Fibroblast of skin of left biceps (primary cell): ENCODE results near the gene PRKAG2.
A peak's percentile ranks its signal among the peaks of the same experiment; 100 is the strongest.

Experiments used
- DNase-seq, 2 experiments: peaks; one replicate each; pipeline ENCODE4 v3.0.0-alpha.2; 2013; ENCODE audit warnings: low read depth in 2 of 2

PRKAG2 gene

DNA sequence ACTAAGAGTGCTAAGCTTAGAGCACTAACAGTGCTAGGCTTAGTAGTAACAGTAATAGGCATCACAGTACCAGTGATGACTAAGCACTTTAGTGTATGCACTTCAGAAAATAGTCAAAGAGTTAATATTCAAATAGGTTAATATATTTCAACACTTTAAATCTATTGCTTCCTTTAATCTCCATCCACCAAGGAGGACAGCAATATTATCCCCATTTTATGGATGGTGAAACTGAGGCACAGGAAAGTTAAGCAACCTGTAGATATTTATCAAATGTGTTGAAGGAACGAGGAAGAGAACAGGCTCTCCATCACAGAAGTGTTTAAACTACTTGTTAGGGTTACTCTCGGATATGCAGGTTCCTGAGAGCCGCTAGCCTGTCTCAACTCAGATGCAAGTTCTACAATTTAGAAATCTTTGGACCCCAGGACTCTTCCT lies 165.5 kb downstream of the PRKAG2 start:
- no peak for DNase-seq

DNA sequence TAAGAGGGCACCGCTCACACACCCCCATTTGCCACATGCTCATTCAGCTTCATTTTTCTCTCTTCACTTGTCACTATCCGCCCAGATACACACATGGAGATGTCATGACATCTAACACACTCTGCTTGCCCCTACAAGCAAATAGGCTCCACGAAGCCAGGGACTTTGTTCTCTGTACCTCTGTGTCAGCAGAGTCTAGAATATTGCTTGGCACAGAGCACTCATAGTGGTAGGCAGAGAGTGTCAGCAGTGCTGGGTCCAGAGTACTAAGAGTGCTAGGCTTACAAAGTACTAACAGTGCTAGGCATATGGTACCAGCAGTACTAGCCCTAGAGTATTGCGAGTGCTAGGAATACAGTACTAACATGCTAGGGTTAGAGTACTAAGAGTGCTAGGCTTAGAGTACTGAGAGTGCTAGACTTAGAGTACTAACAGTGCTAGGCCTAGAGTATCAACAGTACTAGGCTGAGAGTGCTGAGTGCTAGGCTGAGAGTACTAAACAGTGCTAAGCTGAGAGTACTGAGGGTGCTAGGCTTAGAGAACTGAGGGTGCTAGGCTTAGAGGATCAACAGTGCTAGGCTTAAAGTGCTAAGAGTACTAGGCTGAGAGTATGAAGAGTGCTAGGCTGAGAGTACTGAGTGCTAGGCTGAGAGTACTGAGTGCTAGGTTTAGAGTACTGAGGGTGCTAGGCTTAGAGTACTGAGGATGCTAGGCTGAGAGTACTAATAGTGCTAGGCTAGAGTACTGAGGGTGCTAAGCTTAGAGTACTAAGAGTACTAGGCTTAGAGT lies 166.1 kb downstream of the PRKAG2 start:
- no peak for DNase-seq

DNA sequence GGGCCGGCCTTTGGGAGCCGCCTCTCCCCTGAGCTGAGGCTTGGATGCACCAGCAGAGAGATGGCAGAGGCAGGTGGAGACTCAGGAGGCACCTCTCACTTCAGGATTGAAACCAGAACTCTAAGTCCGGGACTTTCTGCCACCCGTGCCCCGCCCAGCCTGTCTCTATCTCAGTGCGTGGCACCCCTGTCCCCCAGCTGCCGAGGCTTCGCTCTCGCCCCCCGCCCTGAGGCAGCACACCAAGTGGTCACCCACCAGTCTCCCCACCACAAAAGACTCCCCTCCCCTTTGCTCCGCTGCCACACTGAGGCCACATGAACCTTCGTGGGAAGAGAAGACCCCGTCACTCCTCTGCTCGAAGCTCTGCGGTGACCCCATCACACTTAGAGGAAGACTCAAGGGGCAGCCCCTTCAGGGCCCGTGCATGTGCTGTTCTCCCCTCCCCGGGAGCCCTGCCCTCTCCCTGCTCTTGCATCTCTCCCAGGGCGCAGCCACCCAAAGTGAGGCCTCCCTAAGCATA lies 166.7 kb downstream of the PRKAG2 start:
- no peak for DNase-seq

GRCh38 chr7:151709141-151710038 lies 167.5 kb downstream of the PRKAG2 start:
- no peak for DNase-seq

DNA sequence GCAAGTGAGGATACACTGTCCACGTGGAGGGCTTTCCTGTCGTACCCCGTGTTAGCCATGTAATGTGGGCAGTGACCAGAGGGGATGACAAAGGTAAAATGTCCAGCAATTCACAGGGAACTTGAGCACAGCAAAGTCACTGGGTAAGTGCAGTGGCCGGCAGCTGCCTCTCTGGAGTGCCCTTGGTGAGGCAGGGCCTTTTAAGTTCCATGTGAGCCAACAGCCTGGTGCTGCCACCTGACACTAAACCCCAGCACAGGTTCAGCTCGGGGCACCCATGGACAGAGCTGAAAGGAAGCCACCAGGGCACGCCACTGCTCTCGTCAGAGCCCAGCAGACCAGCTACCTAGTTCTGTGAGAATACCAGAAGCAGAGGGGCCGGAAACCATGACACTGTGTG lies 168.3 kb downstream of the PRKAG2 start:
- no peak for DNase-seq

- no peak for DNase-seq
Observed at GRCh38 chr7:151707757-151708156, 169.2 kb downstream of the PRKAG2 start.

GRCh38 chr7:151707105-151707469 lies 169.8 kb downstream of the PRKAG2 start:
- no peak for DNase-seq

GRCh38 chr7:151706277-151707104 lies 170.4 kb downstream of the PRKAG2 start:
- no peak for DNase-seq

DNA sequence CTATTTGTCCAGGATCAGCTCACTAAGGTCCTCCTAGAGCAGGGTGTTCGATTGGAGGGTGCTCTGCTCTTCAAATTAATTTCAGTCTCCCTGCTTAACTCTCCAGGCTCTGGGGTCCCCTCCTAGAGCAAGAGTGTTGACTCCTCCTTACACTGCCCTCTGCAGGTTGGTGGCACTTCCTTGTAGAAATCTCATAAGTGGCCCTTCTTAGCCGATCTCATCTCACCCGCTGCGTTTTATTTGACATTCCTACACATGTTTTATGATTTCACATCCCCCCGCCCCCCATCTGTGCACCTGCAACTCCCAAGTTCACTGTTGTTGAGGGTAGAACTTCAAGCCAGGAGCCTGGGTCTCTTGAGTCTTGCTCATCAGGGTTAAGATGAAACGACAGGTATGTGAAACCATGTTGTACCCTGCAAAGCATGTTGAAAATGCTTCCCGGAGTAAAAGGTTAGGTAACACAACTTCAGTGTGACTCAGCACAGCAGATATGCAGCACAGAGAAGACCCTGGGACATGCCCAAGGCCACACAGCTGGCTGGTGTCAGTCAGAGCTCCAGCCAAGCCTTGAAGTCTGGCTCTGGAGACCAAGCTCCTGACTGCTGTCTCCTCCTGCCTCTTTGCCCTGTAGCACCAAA lies 171.2 kb downstream of the PRKAG2 start:
- no peak for DNase-seq

GRCh38 chr7:151704960-151705635 lies 171.8 kb downstream of the PRKAG2 start:
- no peak for DNase-seq

GRCh38 chr7:151704299-151704959 lies 172.5 kb downstream of the PRKAG2 start:
- no peak for DNase-seq

GRCh38 chr7:151702961-151703360 lies 174.0 kb downstream of the PRKAG2 start:
- DNase-seq = no peak

DNA sequence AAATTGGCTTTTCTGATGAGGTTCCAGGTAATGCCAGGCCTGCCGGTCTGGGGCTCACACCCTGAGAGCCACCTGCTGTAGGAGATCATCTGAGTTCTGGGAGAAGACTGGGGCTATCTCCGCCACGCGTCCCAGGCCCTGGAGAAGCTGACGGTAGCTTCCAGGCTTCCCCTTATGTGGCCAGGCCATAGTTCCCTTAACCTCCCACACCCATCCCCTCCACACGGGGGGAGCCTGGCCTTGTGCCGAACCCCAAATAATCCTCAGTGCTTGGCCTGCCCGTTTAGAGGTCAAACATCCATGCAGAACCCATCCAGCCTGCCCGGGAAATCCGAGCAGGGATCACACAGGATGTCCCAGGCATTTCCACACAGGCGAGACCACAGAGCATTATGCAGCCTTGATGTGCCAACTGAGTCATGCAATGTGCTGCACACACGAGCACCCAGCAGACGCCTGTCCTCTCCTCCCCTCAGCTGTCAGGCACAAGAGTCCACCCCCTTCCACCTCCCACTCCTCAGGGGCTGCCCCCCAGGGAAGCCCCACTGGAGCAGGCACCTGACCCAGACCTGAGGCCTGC lies 176.2 kb downstream of the PRKAG2 start:
- no peak for DNase-seq

DNA sequence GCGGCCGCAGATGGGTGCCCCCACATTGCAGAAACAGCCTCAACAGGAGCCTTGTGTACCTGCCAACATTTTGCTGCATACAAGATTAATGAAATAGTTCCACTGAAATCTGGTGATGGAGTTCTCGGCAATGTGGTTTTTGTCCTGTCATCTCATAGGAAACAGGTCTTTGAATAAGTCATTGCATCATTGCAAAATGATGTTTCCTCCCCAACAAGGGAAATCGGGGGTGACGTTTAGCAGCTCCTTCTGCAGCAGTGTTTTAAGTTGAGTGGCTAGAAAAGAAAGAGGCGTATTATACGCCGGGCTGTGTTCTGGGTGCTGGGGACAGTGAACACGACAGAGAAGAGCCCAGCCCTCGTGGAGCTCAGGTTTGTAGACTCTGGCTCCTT lies 177.0 kb downstream of the PRKAG2 start:
- peak in 1 of 2 experiments; percentile 47 for DNase-seq

GRCh38 chr7:151699147-151699927 lies 177.6 kb downstream of the PRKAG2 start:
- peak; percentile 93 for DNase-seq

DNA sequence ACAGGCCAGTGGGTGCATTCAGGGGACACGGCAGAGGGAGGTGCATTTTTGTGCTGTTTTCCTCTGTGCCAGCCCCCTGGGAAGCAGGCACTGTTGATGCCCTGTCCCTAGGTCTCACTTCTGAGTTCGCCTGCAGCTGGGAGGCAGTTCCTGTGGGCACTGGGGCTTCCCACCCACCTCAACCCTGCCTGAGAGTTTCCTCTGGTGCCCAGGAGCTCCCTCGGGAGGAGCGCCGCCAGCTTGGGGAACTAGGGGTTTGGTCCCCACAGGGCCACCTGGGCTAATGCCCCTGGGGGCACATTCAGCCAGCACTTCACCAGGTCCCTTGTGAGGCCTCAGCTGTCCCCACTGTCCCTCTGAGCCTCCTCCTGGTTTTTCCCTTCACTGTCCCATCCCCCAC lies 179.0 kb downstream of the PRKAG2 start:
- no peak for DNase-seq

DNA sequence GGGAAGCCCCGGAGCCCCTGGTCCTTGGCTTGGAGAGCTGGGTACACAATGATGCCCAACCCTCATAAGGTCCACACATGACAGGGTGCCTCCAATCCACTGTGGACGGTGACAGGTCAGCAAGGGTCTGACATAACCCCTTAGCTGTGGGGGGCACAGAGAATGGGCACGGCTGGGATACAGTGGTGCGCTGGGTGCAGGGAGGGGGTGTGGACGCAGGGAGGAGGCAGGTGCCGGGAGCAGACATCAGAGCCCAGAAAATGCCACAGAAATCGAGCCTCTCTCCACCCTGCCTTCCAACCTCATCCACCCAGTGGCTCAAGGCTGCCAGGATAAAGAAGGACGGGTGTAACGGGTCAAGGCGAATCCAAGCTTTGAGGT lies 179.4 kb downstream of the PRKAG2 start:
- DNase-seq = no peak

GRCh38 chr7:151696721-151697514 lies 180.0 kb downstream of the PRKAG2 start:
- no peak for DNase-seq
